C4-2B (cell line): Measurements from ENCODE around the gene SERTAD4.

Experiments used
- CTCF ChIP-seq: fragments of 450-650 bp; conservative IDR thresholded peaks from 2 replicates; pipeline ENCODE4 v1.5.1; 2017; ENCODE audit warnings: mild to moderate bottlenecking
- ZFX ChIP-seq: fragments of 450-650 bp; IDR thresholded peaks from 2 replicates; pipeline ENCODE4 v1.6.1; 2017

- no peak for TF ChIP-seq CTCF
- no peak for TF ChIP-seq ZFX
Measured at GRCh38 chr1:210248341-210248740, 15.7 kb downstream of the SERTAD4 start.
